HepG2 (cell line): ENCODE results near the gene KCNMA1.

Experiments used
- BCL6 ChIP-seq: IDR thresholded peaks from 2 replicates; pipeline ENCODE4 v1.6.1; 2016; ENCODE audit warnings: missing genetic modification reagents, missing compliant biosample characterization
- CBX1 ChIP-seq: IDR thresholded peaks from one replicate; pipeline ENCODE4 v1.6.1; 2016; ENCODE audit warnings: antibody characterized with exemption, low read depth
- HCFC1 ChIP-seq: fragments of 150-350 bp; IDR thresholded peaks from 2 replicates; pipeline ENCODE4 v1.6.1; 2014; ENCODE audit warnings: low read depth, low read length
- NR3C1 ChIP-seq: sonication (generic); formaldehyde crosslinking; IDR thresholded peaks from 2 replicates; pipeline ENCODE4 v1.4.0; 2020; ENCODE audit warnings: missing genetic modification reagents
- PHF8 ChIP-seq: sonication (generic); formaldehyde crosslinking; IDR thresholded peaks from 2 replicates; pipeline ENCODE4 v1.5.0; 2020; ENCODE audit warnings: missing genetic modification reagents
- TBP ChIP-seq: sonication (generic); formaldehyde crosslinking; IDR thresholded peaks from 2 replicates; pipeline ENCODE4 v1.5.0; 2020; ENCODE audit warnings: missing genetic modification reagents
- ZBTB7A ChIP-seq: sonication (generic); formaldehyde crosslinking; IDR thresholded peaks from 2 replicates; pipeline ENCODE4 v1.8.0; 2022; ENCODE audit warnings: mild to moderate bottlenecking, missing genetic modification reagents

- TF ChIP-seq TBP (CRISPR knock-in tag) (no peak), ZBTB7A (no peak), PHF8 (CRISPR knock-in tag) (no peak), HCFC1 (no peak), NR3C1 (CRISPR knock-in tag) (no peak), BCL6 (CRISPR knock-in tag) (no peak), CBX1 (no peak)
Measured at GRCh38 chr10:77283326-77283725, 354.3 kb downstream of the KCNMA1 start.
